IMR-90 (cell line): Measurements from ENCODE around the gene SOCS3. TPM values are rescaled to one million over a fixed set of nuclear protein-coding genes. Genes with fewer than 3 reads are reported as not detected.
A peak's percentile ranks its signal among the peaks of the same experiment; 100 is the strongest.

Experiments used
- ATAC-seq: fragments of 200-7000 bp; cut with Tn5 transposase; 2 replicates; pipeline ENCODE4 v1.9.1; 2020; ENCODE audit warnings: low read depth, mild to moderate bottlenecking, moderate library complexity
- BruUV-seq: library from RNA; stranded (reverse); fragments of 400-500 nt; replicated peaks from 2 replicates; lab custom pipeline; 2021; lab: Mats Ljungman, UMichigan
- CTCF ChIA-PET: fragments of 300-600 bp; formaldehyde crosslinking; extraction: SDS; loops from one replicate; lab custom pipeline; 2021; ENCODE audit warnings: antibody characterized with exemption; lab: Yijun Ruan, JAX
- POLR2A ChIA-PET: fragments of 300-600 bp; sonication (Branson Sonifier 250); formaldehyde crosslinking; loops from one replicate; lab custom pipeline; 2022; ENCODE audit warnings: antibody characterized with exemption; ENCODE audit not compliant: unreplicated experiment; lab: Charles Lee
- DNase-seq: peaks from one replicate; pipeline ENCODE4 v3.0.0; 2013
- H2AFZ ChIP-seq: replicated peaks from 2 replicates; pipeline ENCODE3; 2013; ENCODE audit warnings: low read length, mild to moderate bottlenecking; ENCODE audit not compliant: poor library complexity
- H2AK5ac ChIP-seq: 2 replicates; pipeline ENCODE4 v1.6.1; 2013; ENCODE audit warnings: low read depth, low read length, inconsistent platforms
- H2AK9ac ChIP-seq: replicated peaks from 2 replicates; pipeline ENCODE3; 2013; ENCODE audit warnings: mild to moderate bottlenecking, low read depth, low read length, moderate library complexity; ENCODE audit not compliant: poor library complexity
- H2BK120ac ChIP-seq: 2 replicates; pipeline ENCODE4 v1.6.1; 2013; ENCODE audit warnings: low read depth, low read length, inconsistent platforms
- H2BK15ac ChIP-seq: 3 replicates; pipeline ENCODE4 v1.6.1; 2013; ENCODE audit warnings: low read depth, low read length, inconsistent platforms
- H2BK20ac ChIP-seq: 2 replicates; pipeline ENCODE4 v1.6.1; 2013; ENCODE audit warnings: low read depth, mild to moderate bottlenecking, inconsistent platforms, low read length, moderate library complexity
- H2BK5ac ChIP-seq: 2 replicates; pipeline ENCODE4 v1.6.1; 2013; ENCODE audit warnings: mild to moderate bottlenecking, low read depth, low read length, inconsistent platforms; ENCODE audit not compliant: poor library complexity, severe bottlenecking
- H3K14ac ChIP-seq: replicated peaks from 2 replicates; pipeline ENCODE4 v1.6.1; 2013; ENCODE audit warnings: low read depth, low read length, inconsistent platforms
- H3K18ac ChIP-seq: 2 replicates; pipeline ENCODE4 v1.6.1; 2013; ENCODE audit warnings: low read depth, low read length, control low read depth
- H3K23ac ChIP-seq: 2 replicates; pipeline ENCODE4 v1.6.1; 2013; ENCODE audit warnings: low read depth, low read length, inconsistent platforms
- H3K27ac ChIP-seq: 2 replicates; pipeline ENCODE4 v1.5.1; 2013; ENCODE audit warnings: mild to moderate bottlenecking, control low read depth, low read length; ENCODE audit not compliant: insufficient read depth
- H3K27me3 ChIP-seq: 2 replicates; pipeline ENCODE4 v1.6.1; 2013; ENCODE audit warnings: low read length; ENCODE audit not compliant: control insufficient read depth, insufficient read depth
- H3K36me3 ChIP-seq: 2 replicates; pipeline ENCODE4 v1.6.1; 2013; ENCODE audit warnings: low read length, mixed read lengths; ENCODE audit not compliant: control insufficient read depth, insufficient read depth
- H3K4ac ChIP-seq: 2 replicates; pipeline ENCODE4 v1.6.1; 2013; ENCODE audit warnings: low read depth, low read length, inconsistent platforms
- H3K4me1 ChIP-seq: 2 replicates; pipeline ENCODE4 v1.6.1; 2013; ENCODE audit warnings: low read length, mixed read lengths; ENCODE audit not compliant: control insufficient read depth, insufficient read depth
- H3K4me2 ChIP-seq: 2 replicates; pipeline ENCODE4 v1.6.1; 2013; ENCODE audit warnings: low read depth, mild to moderate bottlenecking, control low read depth, low read length, moderate library complexity
- H3K4me3 ChIP-seq: 2 replicates; pipeline ENCODE4 v1.5.1; 2013; ENCODE audit warnings: low read depth, mild to moderate bottlenecking, control low read depth, low read length, moderate library complexity; ENCODE audit not compliant: insufficient read depth
- H3K56ac ChIP-seq: 2 replicates; pipeline ENCODE4 v1.6.1; 2013; ENCODE audit warnings: low read length, inconsistent platforms; ENCODE audit not compliant: insufficient read depth; ENCODE audit errors: extremely low read depth
- H3K79me1 ChIP-seq, 2 experiments: 2 replicates each; pipeline ENCODE4 v1.6.1; 2013; ENCODE audit warnings: low read length in 2 of 2, inconsistent platforms in 1 of 2, low read depth in 1 of 2
- H3K9ac ChIP-seq: 2 replicates; pipeline ENCODE4 v1.6.1; 2013; ENCODE audit warnings: low read depth, low read length, control low read depth
- H3K9me1 ChIP-seq: 2 replicates; pipeline ENCODE4 v1.6.1; 2013; ENCODE audit warnings: low read length, inconsistent platforms; ENCODE audit not compliant: insufficient read depth
- H3K9me3 ChIP-seq: 2 replicates; pipeline ENCODE4 v1.6.1; 2013; ENCODE audit warnings: low read length; ENCODE audit not compliant: control insufficient read depth, insufficient read depth
- H4K20me1 ChIP-seq: 2 replicates; pipeline ENCODE4 v1.6.1; 2013; ENCODE audit warnings: low read length, inconsistent platforms; ENCODE audit not compliant: insufficient read depth
- H4K5ac ChIP-seq: 2 replicates; pipeline ENCODE4 v1.6.1; 2013; ENCODE audit warnings: mild to moderate bottlenecking, low read depth, low read length, control low read depth
- H4K8ac ChIP-seq, 2 experiments: 2 replicates each; pipeline ENCODE4 v1.6.1; 2013; ENCODE audit warnings: low read depth in 2 of 2, low read length in 2 of 2, control low read depth in 1 of 2, inconsistent platforms in 1 of 2
- H4K91ac ChIP-seq: 2 replicates; pipeline ENCODE4 v1.6.1; 2013; ENCODE audit warnings: low read depth, low read length, inconsistent platforms; ENCODE audit not compliant: insufficient read depth
- CEBPB ChIP-seq: IDR thresholded peaks from 2 replicates; pipeline ENCODE4 v1.6.1; 2012; ENCODE audit warnings: low read depth, low read length, improper control_type of control experiment
- CHD1 ChIP-seq: IDR thresholded peaks from 2 replicates; pipeline ENCODE4 v1.6.1; 2012; ENCODE audit warnings: low read depth, low read length, improper control_type of control experiment
- ELK1 ChIP-seq: fragments of 150-350 bp; IDR thresholded peaks from 2 replicates; pipeline ENCODE4 v1.6.1; 2016; ENCODE audit warnings: low read depth, mild to moderate bottlenecking, low read length, moderate library complexity, borderline replicate concordance
- FOS ChIP-seq: fragments of 150-350 bp; IDR thresholded peaks from 2 replicates; pipeline ENCODE4 v1.6.1; 2016; ENCODE audit warnings: low read depth, low read length
- MAFK ChIP-seq: IDR thresholded peaks from 2 replicates; pipeline ENCODE4 v1.6.1; 2012; ENCODE audit warnings: low read depth, low read length, improper control_type of control experiment
- MAZ ChIP-seq: IDR thresholded peaks from 2 replicates; pipeline ENCODE4 v1.6.1; 2012; ENCODE audit warnings: low read depth, mild to moderate bottlenecking, low read length, improper control_type of control experiment, moderate library complexity, borderline replicate concordance
- MXI1 ChIP-seq: IDR thresholded peaks from 2 replicates; pipeline ENCODE4 v1.6.1; 2012; ENCODE audit warnings: low read depth, mild to moderate bottlenecking, low read length, moderate library complexity, borderline replicate concordance
- NFE2L2 ChIP-seq: fragments of 150-350 bp; IDR thresholded peaks from 2 replicates; pipeline ENCODE4 v1.6.1; 2016; ENCODE audit warnings: low read depth, mild to moderate bottlenecking, low read length
- POLR2A ChIP-seq: IDR thresholded peaks from 2 replicates; pipeline ENCODE4 v1.6.1; 2012; ENCODE audit warnings: mild to moderate bottlenecking, low read depth, low read length
- RAD21 ChIP-seq: IDR thresholded peaks from 2 replicates; pipeline ENCODE4 v1.6.1; 2012; ENCODE audit warnings: low read length, improper control_type of control experiment
- RCOR1 ChIP-seq: IDR thresholded peaks from 2 replicates; pipeline ENCODE4 v1.6.1; 2012; ENCODE audit warnings: mild to moderate bottlenecking, low read length, improper control_type of control experiment; ENCODE audit not compliant: insufficient replicate concordance
- RFX5 ChIP-seq: IDR thresholded peaks from 2 replicates; pipeline ENCODE4 v1.8.0; 2012; ENCODE audit warnings: low read depth, mild to moderate bottlenecking, low read length, moderate library complexity
- SMC3 ChIP-seq: fragments of 150-350 bp; IDR thresholded peaks from 2 replicates; pipeline ENCODE4 v1.6.1; 2016; ENCODE audit warnings: low read depth, mild to moderate bottlenecking, antibody characterized with exemption, low read length, moderate library complexity
- USF2 ChIP-seq: fragments of 150-350 bp; IDR thresholded peaks from 2 replicates; pipeline ENCODE4 v1.6.1; 2017; ENCODE audit warnings: mild to moderate bottlenecking, antibody characterized with exemption, low read length, low read depth
- WGBS, 2 experiments: methylation state at CpG; one replicate each; pipeline versions ENCODE4 v1.1.5 to v1.1.7; 2013; ENCODE audit warnings: missing lambda C conversion rate in 2 of 2; ENCODE audit not compliant: insufficient read length in 1 of 2; ENCODE audit errors: extremely low coverage in 2 of 2; 5-methylcytosine and 5-hydroxymethylcytosine counted together
- dilution Hi-C: fragments of 300-500 bp; cut with HindIII; formaldehyde crosslinking; loops from one replicate; pipeline ENCODE4 v1.14.3; 2018; ENCODE audit warnings: low sequenced_read_pairs; ENCODE audit not compliant: unreplicated experiment
- in situ Hi-C: fragments of 300-500 bp; cut with MboI; formaldehyde crosslinking; loops from 3 replicates; pipeline ENCODE4 v1.14.3; 2019; ENCODE audit warnings: low sequenced_read_pairs, inconsistent platforms, mixed read lengths
- intact Hi-C: fragments of 100-400 bp; cut with micrococcal nuclease; formaldehyde crosslinking; loops from 2 replicates; pipeline ENCODE4 v1.10.0; 2022
- polyA plus RNA-seq, 3 experiments: library from polyadenylated mRNA; depleted of rRNA; stranded (reverse); fragments of >200 nt; gene quantifications; 2 replicates each; pipeline ENCODE4 v1.2.3, GENCODE V29; 2012; ENCODE audit warnings: low replicate concordance in 1 of 3
- total RNA-seq: library from RNA; depleted of rRNA; stranded (reverse); fragments of >200 nt; gene quantifications from 2 replicates; pipeline ENCODE4 v1.2.3, GENCODE V29; 2012

Gene SOCS3
- total and polyA plus RNA-seq, 2 of the 4 experiments (the other 2 are of a cell fraction): 19.2 to 19.9 TPM

GRCh38 chr17:78374189-78374588 is 14.3 kb upstream of the SOCS3 start:
- Histone ChIP-seq H3K27ac (peak overlapping the region; percentile 99), H4K20me1 (peaks cover 3% of the 10 kb centered on the region; the same call in 1 of the 2 replicates), H3K9me3 (no peaks in the 10 kb centered on the region), H2AK5ac (peak overlapping the region; percentile 96; the same call in 1 of the 2 replicates), H2AFZ (peak overlapping the region; percentile 88), H2BK5ac (peak overlapping the region; percentile 99), H3K36me3 (no peaks in the 10 kb centered on the region), H3K18ac (peak overlapping the region; percentile 90), H3K4me2 (no peak overlapping the region), H3K4me1 (peaks cover 26% of the 10 kb centered on the region), H4K5ac (peak overlapping the region; percentile 56; the same call in 1 of the 2 replicates), H3K56ac (0 out of 2 replicates have a peak overlapping the region, but pooled peaks have one; percentile 48), H3K9me1 (peaks cover 12% of the 10 kb centered on the region), H3K79me1 (peaks cover 6 to 15% of the 10 kb centered on the region in 2 experiments; a peak in 3 of 4 replicates), H4K91ac (peak overlapping the region; percentile 98), H3K9ac (peak overlapping the region; percentile 60; the same call in 1 of the 2 replicates), H3K4me3 (no peak overlapping the region), H4K8ac (peak overlapping the region; percentile 65 to 95; a peak in 3 of 4 replicates), H3K4ac (peak overlapping the region; percentile 98), H3K27me3 (no peaks in the 10 kb centered on the region), H2BK120ac (peak overlapping the region; percentile 99), H2BK15ac (peak overlapping the region; percentile 96; the same call in 2 of the 3 replicates), H2AK9ac (no peak overlapping the region), H3K14ac (peak overlapping the region; percentile 86), H3K23ac (peak overlapping the region; percentile 57), H2BK20ac (peak overlapping the region; percentile 96)
- DNase-seq (no peak), ATAC-seq (no peak)
- TF ChIP-seq CEBPB: no peak
- no peak for TF ChIP-seq POLR2A
- TF ChIP-seq MAFK: no peak
- TF ChIP-seq RCOR1: no peak
- no peak for TF ChIP-seq RAD21
- TF ChIP-seq MAZ: no peak
- no peak for TF ChIP-seq NFE2L2
- TF ChIP-seq CHD1: no peak
- TF ChIP-seq RFX5: no peak
- TF ChIP-seq MXI1: no peak
- TF ChIP-seq ELK1: no peak
- no peak for TF ChIP-seq USF2
- TF ChIP-seq SMC3: no peak
- TF ChIP-seq FOS: no peak
- BruUV-seq: no TSS peak
- in situ Hi-C loops (no loop called here), dilution Hi-C loops (no loop called here), intact Hi-C loops (no loop called here)
- 87% methylated on average over 3 of the region's 6 CpGs; no CpG with 5 or more reads in 1 of the 2 experiments for WGBS, 2 experiments
- CTCF ChIA-PET: interaction anchor here (0.6 to 1.5 kb wide), 2 partner anchors 13 to 43 kb away, joined by 3 to 10 read pairs; no protein-coding TSS in a partner anchor
- POLR2A ChIA-PET: no interaction called here
